ENCODE data around the gene GEMIN5.

GEMIN5 gene

DNA sequence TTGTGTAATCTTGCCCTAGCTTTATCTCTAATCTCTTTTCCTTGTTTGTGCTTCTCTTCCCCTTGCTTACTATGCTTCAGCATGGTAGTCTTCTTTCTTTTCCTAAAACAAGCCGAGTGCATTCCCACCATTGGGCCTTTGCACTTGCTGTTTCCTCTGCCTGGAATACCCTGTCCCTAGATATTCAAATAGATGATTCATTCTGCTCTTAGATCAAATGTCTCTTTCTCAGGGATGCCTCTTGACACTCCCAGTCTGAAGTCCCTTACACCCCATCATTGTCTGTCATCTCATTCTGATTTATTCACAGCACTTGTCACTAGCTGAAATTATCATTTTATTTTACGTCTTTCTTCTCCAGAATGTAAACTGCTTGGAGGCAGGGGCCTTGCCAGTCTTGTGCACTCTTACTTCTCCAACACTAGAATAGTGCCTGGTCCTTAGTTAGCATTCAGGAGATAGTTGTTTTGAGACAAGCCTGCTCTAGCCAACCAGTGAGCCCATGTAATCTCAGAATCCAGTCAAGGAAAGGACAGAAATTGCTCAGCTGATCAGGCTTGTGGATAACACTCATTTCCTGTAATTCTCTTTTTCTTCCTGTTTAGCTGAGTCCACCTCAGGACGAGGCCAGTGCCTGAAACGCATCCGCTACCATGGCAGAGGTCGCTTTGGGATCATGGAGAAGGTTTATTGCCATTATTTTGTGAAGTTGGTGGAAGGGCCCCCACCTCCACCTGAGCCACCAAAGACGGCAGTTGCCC lies 28.2 kb upstream of the GEMIN5 start:
- in situ Hi-C loops (cut with MboI; ENCODE audit: low pct_unique_long_range_greater_than_20kb, low sequenced_read_pairs, unreplicated experiment): no loop called here
- no peak for DNase-seq (ENCODE audit: low spot score)
- TF ChIP-seq, protein P1, sequence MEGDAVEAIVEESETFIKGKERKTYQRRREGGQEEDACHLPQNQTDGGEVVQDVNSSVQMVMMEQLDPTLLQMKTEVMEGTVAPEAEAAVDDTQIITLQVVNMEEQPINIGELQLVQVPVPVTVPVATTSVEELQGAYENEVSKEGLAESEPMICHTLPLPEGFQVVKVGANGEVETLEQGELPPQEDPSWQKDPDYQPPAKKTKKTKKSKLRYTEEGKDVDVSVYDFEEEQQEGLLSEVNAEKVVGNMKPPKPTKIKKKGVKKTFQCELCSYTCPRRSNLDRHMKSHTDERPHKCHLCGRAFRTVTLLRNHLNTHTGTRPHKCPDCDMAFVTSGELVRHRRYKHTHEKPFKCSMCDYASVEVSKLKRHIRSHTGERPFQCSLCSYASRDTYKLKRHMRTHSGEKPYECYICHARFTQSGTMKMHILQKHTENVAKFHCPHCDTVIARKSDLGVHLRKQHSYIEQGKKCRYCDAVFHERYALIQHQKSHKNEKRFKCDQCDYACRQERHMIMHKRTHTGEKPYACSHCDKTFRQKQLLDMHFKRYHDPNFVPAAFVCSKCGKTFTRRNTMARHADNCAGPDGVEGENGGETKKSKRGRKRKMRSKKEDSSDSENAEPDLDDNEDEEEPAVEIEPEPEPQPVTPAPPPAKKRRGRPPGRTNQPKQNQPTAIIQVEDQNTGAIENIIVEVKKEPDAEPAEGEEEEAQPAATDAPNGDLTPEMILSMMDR (IDR thresholded peaks at IDR 0.05; ENCODE audit: extremely low read depth, insufficient read depth, missing control alignments): no peak

- in situ Hi-C loops (cut with MboI; ENCODE audit: low pct_unique_long_range_greater_than_20kb, low sequenced_read_pairs, unreplicated experiment): no loop called here
- peak; percentile 43 for DNase-seq (ENCODE audit: low spot score)
- TF ChIP-seq, protein P1 (IDR thresholded peaks at IDR 0.05; ENCODE audit: extremely low read depth, insufficient read depth, missing control alignments): no peak
Measured at GRCh38 chr5:154962494-154962893, 24.5 kb upstream of the GEMIN5 start.

DNA sequence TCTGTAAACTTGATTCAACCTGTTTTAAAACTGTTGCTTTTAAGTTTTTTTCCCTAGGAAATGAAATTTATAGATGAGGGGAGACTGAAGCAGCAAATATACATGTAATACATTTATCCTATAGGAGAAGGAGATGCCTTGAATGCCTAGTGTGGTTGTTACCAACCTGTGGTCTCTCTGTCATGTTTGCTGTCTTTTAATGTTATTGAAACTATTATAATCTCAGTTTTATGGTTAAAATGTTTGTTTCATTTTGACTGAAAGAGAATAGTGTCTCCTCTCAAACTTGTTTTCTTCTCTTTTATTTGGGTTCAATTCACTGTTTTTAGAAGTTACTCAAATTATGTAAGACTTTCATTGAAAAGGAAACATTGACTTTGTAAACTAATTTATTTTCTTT lies 18.7 kb upstream of the GEMIN5 start:
- no peak for DNase-seq (ENCODE audit: low spot score)
- TF ChIP-seq, protein P1 (IDR thresholded peaks at IDR 0.05; ENCODE audit: extremely low read depth, insufficient read depth, missing control alignments): no peak
- in situ Hi-C loops (cut with MboI; ENCODE audit: low pct_unique_long_range_greater_than_20kb, low sequenced_read_pairs, unreplicated experiment): no loop called here

DNA sequence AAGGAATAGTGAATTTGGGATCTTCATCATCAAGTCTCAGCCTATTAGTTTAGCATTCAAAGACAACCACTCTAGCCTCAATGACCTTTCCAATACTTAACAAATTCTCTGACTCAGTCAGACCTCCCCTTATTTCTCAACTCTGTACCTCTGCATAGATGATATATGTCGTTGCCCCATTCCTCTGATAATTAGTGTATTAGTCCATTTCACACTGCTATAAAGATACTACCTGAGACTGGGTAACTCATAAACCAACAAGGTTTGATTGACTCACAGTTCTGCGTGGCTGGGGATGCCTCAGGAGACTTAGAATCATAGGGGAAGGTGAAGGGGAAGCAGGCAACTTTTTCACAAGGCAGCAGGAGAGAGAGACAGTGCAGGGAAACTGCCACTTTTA lies 11.8 kb upstream of the GEMIN5 start:
- DNase-seq (ENCODE audit: low spot score): no peak
- in situ Hi-C loops (cut with MboI; ENCODE audit: low pct_unique_long_range_greater_than_20kb, low sequenced_read_pairs, unreplicated experiment): no loop called here
- TF ChIP-seq, protein P1 (IDR thresholded peaks at IDR 0.05; ENCODE audit: extremely low read depth, insufficient read depth, missing control alignments): no peak

GRCh38 chr5:154948313-154948712 lies 10.3 kb upstream of the GEMIN5 start:
- in situ Hi-C loops (cut with MboI; ENCODE audit: low pct_unique_long_range_greater_than_20kb, low sequenced_read_pairs, unreplicated experiment): no loop called here
- no peak for DNase-seq (ENCODE audit: low spot score)
- TF ChIP-seq, protein P1 (IDR thresholded peaks at IDR 0.05; ENCODE audit: extremely low read depth, insufficient read depth, missing control alignments): no peak

GRCh38 chr5:154947778-154948177 lies 9.8 kb upstream of the GEMIN5 start:
- TF ChIP-seq, protein P1 (IDR thresholded peaks at IDR 0.05; ENCODE audit: extremely low read depth, insufficient read depth, missing control alignments): no peak
- in situ Hi-C loops (cut with MboI; ENCODE audit: low pct_unique_long_range_greater_than_20kb, low sequenced_read_pairs, unreplicated experiment): no loop called here
- no peak for DNase-seq (ENCODE audit: low spot score)

Data from GM13977 (cell line).